GM13976 (cell line): ENCODE measurements around the gene ISOC2.

ENCODE experiments used
- DNase-seq: peaks from one replicate; pipeline ENCODE4 v3.0.0; 2012; ENCODE audit warnings: low spot score
- CTCF ChIP-seq: IDR thresholded peaks from 2 replicates; pipeline ENCODE4 v1.5.1; 2012; ENCODE audit warnings: borderline replicate concordance, mild to moderate bottlenecking; ENCODE audit not compliant: insufficient read depth; ENCODE audit errors: extremely low read depth, missing control alignments, control extremely low read depth
- in situ Hi-C: fragments of 300-500 bp; cut with MboI; formaldehyde crosslinking; loops from one replicate; pipeline ENCODE4 v1.12.0; 2022; ENCODE audit warnings: low sequenced_read_pairs, mixed read lengths, inconsistent platforms; ENCODE audit not compliant: unreplicated experiment

Gene ISOC2

GRCh38 chr19:55477905-55478304 is 16.5 kb upstream of the ISOC2 start:
- no peak for TF ChIP-seq CTCF
- in situ Hi-C loops, result no loop called here

GRCh38 chr19:55476100-55476775 is 14.8 kb upstream of the ISOC2 start, which contains the start of gene ZNF628:
Gene ZNF628 (plus strand): TSS chr19:55476617. CDS start chr19:55479911, 3,294 bp downstream.
- DNase-seq, result peak; percentile 99
- TF ChIP-seq CTCF, result no peak
- in situ Hi-C loops, result no loop called here

More at GRCh38 chr19:55477905-55478304, 16.5 kb upstream of the ISOC2 start:
- DNase-seq, result no peak

GRCh38 chr19:55474269-55475265 is 13.1 kb upstream of the ISOC2 start:
- in situ Hi-C loops, result no loop called here
- DNase-seq, result no peak
- no peak for TF ChIP-seq CTCF

- no peak for DNase-seq
- in situ Hi-C loops, result no loop called here
- no peak for TF ChIP-seq CTCF
Observed at GRCh38 chr19:55473225-55474012, 12.0 kb upstream of the ISOC2 start.

GRCh38 chr19:55472463-55472862 is 11.0 kb upstream of the ISOC2 start:
- no peak for DNase-seq
- in situ Hi-C loops, result no loop called here
- no peak for TF ChIP-seq CTCF

- no peak for TF ChIP-seq CTCF
- no peak for DNase-seq
- in situ Hi-C loops, result no loop called here
Observed at GRCh38 chr19:55471266-55471665, 9.8 kb upstream of the ISOC2 start.
